HG02973 (cell line): Measurements from ENCODE around the gene FADS6.

ENCODE experiments used
- ATAC-seq: cut with Tn5 transposase; IDR thresholded peaks from one replicate; pipeline ENCODE4 v1.9.1; 2021; ENCODE audit warnings: moderate library complexity; ENCODE audit not compliant: unreplicated experiment

The FADS6 gene

DNA sequence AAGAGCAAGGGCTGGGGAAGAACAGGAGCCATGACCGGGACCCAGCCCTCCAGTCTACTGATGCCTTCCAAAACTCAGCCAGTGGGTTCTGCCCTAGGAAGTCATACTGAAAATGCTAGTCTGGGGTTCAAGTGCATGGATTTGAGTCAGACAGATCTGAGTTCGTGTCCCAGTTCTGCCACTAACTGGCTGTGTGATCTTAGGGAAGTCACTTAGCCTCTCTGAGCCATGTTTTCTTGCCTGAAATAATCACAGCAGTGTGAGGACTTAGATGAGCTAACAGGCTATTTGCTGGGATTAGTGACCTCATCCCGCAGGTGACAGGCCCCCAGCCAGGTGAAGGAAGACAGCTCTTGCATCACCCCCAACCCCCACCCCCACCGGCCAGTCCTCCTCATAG, 38.1 kb downstream of the FADS6 start:
- ATAC-seq: no peak

DNA sequence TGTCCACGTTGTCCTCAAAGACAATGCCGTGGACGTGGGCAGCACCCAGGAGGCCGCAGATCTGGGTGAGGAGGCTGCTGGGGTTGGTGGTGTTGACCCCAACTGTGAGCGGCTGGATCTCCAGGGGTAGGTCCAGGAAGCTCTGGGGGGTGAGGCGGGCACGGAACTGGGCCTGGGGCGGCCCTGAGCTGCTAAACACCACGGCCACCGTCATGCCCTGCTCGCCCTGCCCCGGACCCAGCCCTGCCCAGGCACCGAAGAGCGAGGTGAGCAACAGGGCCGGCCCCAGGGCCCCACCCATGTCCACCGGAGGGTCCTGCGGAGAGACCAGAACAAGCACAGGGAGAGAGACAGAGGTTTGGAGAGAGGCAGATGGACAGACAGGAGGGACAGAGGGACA, 38.6 kb downstream of the FADS6 start:
- no peak for ATAC-seq

DNA sequence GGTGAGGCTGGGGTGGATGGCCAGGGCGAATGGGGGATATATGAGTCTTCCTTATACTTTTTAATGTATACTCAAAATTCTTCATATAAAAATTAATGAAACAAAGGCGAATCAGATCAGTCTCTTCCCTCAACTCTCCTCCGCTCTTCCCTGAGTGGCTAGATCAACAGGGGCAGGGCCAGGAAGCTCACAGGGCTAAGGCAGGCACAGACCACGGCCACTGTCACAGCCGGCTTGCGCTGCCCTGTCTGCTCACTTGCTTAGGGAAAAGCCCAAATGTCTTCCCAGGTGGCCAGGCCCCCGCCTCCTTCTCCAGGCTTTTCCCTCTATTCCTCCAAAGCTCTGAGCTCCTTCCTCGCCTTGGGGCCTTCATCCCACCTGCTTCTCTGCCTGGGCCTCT, 39.8 kb downstream of the FADS6 start:
- ATAC-seq: no peak

DNA sequence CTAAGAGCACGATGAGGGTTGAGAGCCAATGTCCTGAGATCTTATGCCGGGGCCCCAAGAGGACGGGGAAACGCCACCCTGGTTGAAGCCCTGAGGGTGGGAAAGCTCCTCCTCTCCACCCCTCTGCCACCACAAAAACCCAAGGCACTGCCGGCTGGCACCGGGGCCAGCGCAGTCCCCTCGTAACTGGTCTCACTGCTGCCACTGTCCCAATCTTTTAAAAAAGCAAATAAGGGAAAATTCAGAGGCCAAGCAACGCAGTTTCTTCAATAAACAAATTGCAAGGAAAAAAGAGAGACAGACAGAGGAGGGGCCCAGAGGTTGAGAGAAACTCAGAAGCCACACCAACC, 40.4 kb downstream of the FADS6 start:
- no peak for ATAC-seq

DNA sequence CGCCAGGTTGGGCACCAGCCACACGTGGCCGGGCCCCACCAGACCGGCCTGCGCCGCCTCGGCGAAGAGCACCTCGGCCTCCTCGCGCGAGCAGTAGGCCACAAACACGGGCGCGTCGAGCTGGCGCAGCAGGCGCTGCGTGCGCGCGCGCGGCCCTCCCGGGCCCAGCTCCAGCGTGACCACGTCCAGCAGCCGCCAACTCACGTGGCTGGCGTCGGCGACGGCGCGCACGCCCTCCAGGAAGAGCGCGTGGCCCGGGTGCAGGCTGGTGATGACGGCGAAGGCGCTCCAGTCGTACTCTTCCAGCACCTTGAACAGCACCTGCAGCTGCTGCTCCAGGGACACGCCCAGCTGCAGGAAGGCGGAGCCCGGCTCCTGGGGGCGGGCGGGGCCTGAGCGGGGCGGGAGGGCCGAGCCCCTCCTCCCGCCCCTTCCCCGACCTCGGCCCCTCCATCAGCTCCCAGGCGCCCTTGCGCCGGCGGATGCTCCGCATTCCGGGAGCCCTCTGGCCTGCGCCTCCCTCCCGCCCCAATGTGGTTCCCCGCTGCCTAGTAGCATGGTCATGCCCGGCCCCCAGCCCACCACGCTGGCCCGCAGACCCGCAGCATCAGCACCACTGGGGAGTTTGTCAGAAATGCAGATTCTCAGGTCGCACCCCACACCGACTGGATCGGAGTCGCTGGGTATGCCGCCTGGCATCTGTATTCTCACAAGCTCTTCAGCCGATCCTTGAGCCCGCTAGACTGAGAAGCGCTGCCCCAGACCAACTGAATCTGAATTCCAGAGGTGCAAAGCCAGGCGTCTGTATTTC, 41.0 kb downstream of the FADS6 start:
- no peak for ATAC-seq

DNA sequence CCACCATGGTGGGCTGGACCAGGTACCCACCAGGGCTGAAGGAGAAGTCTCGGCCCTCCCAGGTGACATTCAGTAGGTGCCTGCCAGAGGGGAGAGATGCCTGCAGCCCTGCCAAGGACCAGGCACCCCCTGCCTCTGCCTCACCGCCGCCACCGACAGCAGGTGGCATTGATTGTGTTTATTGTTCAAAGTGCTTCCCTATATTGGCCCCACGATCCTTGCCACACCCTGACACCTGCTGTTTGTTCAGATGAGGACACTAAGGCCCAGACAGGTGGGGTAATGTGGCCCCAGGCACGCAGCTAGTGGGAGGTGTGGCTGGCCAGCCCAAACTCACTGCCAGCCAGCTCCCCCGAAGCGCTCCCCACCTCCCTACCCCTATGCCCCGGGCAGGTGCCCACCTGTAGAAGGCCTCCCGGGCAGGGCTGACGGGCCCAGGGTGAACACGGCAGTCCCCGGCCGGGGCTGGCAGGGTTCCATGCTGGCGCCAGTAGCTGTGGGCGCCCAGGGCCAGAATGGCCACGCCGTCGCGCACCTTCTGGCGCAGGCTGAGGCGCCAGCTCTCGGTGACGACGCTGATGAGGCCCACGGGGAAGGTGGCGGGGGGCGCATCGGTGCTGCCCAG, 41.7 kb downstream of the FADS6 start:
- no peak for ATAC-seq

DNA sequence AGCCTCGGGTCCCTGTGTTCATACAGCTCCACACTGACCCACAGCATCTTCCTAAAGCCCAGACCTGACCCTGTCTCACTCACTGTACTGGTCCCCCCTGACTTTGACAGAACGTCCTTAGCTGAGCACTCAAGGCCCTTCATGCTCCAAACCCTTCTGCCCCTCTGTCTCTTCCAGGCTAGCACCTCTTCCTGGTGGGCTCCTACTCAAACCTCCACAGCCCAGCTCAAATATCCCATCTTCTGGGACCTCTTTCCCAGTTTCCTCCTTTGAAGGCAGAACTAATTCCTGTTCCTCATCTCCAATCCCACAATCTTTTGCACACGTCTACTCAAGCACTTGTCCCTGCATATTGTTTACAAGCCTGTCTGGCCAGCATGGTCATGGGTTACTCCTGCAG, 42.5 kb downstream of the FADS6 start:
- no peak for ATAC-seq

DNA sequence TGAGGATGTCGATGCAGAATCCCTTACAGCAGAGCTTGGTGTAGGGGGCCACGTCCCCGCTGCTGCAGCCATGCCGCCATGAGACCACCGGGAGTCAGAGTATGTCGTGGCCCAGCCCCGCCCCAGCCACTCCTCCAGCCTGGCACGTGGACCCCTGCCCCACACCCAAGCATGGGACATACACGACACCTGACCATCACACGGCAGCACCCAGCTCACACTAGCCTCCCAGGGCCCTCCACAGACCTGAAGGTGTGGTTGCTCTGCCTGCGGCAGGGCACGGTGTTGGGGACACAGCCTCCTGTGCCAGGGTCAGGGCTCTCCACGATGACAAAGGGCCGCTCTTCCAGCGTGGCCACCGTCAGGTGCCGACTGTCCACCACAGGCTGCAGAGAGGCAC, 43.1 kb downstream of the FADS6 start:
- no peak for ATAC-seq

DNA sequence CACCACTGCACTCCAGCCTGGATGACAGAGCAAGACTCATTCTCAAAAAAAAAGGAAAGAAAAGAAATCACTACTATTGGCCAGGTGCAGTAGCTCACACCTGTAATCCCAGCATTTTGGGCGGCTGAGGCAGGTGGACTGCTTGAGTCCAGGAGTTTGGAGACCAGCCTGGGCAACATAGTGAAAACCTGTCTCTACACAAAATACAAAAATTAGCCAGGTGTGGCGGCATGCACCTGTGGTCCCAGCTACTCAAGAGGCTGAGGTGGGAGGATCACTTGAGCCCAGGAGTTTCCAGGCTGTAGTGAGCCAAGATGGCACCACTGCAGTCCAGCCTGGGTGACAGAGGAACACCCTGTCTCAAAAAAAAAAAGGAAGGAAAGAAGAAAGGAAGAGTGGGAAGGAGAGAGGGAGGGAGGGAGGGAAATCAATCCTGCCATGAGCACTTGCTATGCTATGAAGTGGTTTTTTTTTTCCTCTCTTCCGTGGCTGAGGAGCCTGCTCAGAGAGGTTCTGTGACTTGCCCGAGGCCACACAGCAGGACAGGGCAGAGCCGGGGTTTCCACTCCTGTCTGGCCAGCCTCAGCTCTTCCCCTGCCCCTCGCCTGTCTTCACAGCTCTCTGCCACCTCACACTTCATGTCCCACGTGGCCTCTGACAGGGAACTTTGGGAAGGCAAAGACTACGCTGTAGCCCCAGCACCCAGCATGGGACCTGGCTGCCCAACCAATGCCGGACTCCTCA, 44.6 kb downstream of the FADS6 start:
- ATAC-seq: no peak

DNA sequence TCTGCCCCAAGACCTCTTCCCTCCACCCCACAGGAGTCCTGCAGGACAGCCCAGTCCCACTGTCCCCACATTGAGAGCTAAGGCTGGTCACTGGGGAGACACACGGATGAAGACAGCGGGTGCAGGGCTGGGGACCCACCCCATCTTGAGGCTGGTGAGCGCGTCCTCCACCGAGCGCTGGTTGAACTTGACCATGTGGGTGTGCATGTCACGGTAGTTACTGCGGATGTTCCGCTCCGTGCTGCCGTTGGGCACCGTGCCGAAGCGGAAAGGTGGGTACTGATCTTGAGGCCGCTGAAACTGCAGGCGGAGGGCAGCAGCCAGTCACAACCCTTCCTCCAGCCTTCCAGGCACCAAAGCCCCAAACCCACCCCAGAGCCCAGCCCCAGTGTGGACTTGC, 46.8 kb downstream of the FADS6 start:
- no peak for ATAC-seq

DNA sequence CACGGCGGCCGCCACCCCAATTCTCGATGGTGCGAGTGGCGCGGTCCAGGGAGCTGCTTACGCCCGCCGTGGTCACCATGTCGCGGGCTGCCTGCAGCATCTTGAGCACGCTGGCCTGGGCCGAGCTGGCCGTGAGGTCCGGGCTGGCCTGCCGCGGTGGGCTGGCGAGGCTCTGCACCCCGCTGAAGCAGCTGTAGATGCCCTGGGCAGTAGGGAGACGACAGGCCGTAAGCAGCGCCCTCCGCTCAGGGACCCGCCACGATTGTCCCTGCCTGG, 50.1 kb downstream of the FADS6 start:
- no peak for ATAC-seq

DNA sequence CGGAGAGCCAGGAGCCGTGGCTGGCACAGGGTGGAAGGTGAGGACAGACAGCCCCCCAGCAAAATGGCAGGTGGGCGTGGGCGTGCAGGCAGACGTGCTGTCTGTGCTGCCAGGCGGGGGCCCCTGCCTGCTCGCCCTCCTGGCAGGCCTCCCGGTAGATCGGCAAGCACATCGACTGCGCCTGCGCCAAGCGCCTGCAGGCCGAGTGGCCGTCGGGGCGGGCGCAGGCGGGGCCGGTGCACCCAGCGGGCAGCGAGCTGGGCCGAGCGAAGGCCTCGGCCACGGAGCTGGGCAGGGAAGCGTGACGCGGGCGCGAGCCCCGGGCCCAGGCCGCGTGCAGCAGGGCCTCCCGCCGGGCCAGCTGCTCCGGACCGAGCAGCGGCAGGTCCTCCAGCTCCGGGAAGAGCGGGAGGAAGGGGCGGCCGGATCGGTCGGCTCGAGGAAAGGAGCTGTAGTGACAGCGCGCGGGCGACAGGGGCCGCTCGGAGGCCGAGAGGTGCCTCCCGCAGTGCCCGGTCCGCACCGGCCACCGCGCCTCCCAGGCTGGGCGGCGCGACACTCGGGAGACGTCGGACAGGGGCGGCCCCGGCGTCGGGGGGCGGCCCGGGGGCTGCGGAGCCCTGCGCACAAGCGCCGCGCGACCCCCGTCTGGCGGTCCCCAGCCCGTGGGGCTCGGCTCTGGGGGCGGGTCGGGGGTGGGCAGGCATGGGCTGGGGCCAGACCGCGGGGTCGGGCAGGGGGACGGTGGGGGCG, 50.7 kb downstream of the FADS6 start:
- no peak for ATAC-seq

DNA sequence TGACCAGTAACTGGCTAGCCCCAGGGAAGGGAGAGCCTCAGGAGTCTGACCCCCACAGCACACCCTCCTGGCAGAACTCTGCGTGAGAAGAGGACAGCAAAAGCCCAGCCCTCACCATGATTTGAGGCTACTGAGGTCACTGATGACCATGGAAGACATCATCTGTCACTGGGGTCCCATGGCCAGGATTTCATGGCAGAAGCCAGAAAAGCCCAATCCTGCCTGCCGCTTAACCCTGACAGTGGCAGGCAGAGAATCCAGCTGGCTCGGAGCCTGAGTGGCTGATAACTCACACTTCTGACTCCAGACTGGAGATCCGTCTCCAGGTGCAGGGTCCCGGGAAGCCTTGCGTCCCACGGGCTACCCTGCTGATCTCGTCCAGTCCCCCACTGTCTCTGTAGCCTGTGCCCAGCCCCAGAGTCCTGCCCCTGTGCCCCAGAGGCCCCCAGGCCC, 51.3 kb downstream of the FADS6 start:
- no peak for ATAC-seq

DNA sequence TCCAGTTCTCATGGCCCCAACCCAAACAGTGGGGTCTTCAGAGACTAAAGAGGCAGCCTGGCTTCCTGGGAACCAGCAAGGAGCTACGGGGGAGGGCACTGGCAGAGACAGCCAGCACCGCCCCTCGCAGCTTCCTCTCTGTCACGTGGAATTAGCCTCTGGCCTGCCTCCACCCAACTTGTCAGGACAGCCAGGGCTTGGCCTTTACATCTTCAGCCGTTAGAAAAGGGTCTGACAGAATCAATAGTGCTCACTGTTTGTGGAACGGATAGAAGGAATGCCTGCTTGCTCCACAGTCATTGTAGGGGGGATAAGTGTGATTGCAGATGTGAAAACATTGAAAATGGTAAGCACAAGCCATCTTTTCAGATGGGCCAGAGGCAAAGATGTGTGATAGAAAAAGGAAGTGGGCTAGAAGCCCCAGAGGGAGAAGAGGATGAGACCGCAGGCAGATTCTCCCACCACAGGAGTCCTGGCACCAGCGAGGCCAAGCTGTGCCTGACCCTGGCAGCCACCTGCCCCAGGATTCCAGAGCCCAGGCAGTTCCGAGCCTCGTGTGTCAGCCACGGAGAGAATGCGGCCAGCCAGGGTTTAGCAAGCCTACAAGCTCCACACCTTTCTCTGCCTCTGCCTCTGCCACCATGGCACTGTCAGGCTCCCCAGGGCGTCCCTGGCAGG, 52.3 kb downstream of the FADS6 start:
- no peak for ATAC-seq

DNA sequence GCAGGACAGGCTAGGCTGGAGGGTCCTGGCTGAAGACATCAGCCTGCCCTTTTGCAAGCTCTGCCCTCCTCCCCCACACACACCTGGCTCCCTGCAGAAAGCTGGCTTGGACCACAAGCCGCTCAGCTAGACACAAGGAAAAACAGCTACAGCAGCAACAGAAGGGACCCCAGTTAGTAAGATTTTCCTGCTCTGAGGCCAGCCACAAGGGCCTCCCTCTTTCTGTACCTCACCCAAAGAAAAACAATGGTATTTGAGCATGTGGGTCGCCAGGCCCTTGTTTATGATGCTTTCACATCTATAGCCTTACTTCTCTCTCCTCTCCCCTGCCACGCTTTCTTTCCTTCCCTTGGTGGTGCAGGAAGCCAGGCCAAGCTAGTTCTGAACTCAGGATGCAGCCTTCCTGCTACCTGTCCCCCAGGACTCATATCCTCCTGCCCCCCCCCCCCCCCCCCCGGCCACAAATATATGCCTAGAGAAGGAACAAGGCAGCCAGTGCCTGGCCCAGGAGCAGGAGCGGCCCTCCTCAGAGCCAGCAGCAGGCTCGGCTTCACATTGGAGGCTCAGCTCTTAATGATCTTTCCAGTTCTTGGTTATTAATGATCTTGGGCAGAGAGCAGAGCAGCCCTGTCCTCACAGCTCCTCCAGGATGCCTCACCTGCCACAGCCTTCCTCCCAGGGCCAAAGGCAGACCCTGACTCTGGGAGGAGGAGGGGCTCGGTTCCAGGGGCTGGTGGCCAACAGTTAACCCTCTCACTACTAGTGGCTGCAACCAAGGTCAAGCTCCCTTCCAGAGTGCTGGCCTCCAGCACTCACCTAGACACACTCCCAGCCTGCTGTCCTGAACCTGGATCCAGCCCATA, 53.2 kb downstream of the FADS6 start:
- ATAC-seq: no peak

DNA sequence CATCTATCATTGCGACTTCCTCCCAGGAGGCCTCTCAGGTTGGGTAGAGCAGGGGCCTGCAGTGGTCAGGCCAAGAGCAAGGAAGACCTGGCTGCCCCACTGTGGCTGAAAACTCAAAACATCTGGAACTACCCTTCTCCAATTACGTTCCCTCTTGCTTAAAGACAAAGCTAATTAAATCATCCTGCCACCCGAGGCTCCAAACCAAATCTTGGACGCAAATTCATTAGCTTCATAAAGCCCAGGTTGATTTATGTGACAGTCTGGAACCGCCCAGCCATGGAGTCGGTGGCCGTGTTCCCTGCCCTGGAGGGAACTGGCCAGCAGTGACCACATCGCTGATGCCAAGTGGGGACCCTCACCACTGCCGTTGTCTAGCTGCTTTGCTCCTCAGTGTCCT, 55.2 kb downstream of the FADS6 start:
- ATAC-seq: no peak

DNA sequence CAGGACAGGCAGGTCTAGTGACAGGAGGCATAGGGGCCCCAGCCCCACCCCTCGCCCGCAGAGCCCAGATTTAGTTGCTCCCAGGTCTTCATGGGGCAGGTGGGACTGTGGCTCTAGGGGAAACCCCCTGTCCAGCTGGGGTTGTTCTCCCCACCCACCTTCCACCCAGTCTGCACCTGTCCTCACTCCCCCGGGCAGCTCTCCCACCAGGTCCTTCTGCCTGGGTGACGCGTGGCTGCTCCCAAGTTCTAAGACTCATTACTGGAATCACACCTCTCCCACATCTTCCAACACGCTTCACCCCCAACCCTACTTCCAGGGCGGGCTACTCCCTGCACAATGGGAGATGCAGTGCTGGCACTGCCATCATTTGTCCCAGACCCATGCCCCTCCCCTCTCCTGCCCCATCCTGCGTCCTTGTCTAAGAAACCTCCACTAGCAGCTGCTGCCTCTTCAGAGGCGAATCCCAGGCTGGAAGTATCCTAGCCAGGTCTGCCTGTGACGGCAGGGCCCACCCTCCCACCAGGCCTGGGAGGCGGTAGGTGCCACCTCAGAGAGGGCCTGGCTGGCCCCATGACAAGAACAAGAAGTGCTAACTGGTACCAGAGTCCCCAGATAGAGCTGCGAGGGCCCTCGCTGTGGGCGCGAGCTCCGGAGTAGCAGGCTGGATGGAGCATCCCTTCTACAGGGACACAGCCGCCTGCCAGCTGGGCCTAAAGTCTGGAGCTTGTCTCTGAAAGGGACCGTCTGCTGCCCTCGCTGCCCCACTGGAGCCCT, 56.6 kb downstream of the FADS6 start:
- no peak for ATAC-seq

DNA sequence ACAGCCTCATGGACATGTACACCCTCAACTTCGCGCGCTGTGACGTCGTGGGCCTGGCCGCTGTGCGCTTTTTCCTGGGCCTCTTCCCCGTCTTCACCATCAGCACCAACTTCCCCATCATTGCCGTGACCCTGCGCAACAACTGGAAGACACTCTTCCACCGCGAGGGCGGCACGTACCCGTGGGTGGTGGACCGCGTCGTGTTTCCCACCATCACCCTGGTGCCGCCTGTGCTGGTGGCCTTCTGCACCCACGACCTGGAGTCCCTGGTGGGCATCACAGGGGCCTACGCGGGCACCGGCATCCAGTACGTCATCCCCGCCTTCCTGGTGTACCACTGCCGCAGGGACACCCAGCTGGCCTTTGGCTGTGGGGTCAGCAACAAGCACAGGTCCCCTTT, 57.2 kb downstream of the FADS6 start:
- no peak for ATAC-seq
